HG03066 (cell line): ENCODE data around the gene LCE1A.

ENCODE experiments used
- ATAC-seq: cut with Tn5 transposase; IDR thresholded peaks from one replicate; pipeline ENCODE4 v1.9.1; 2021; ENCODE audit warnings: low read depth; ENCODE audit not compliant: unreplicated experiment

Gene LCE1A

GRCh38 chr1:152827173-152827572, at the start of gene LCE1A:
Gene LCE1A, plus strand, starts transcription at chr1:152827473. Its CDS starts 0 bp downstream, at chr1:152827473.
- no peak for ATAC-seq

GRCh38 chr1:152777510-152778137, 49.6 kb upstream of the LCE1A start:
- ATAC-seq, result no peak

- ATAC-seq, result no peak
These were observed 44.2 kb upstream of the LCE1A start for GRCh38 chr1:152783095-152783494.

GRCh38 chr1:152786077-152786476, 41.2 kb upstream of the LCE1A start, which contains the start of gene LCE1E:
Gene LCE1E, plus strand, starts transcription at chr1:152786257. Its CDS starts 1,043 bp downstream, at chr1:152787300.
- ATAC-seq, result no peak

- ATAC-seq, result no peak
These were observed 31.6 kb upstream of the LCE1A start for GRCh38 chr1:152795686-152796085.

- no peak for ATAC-seq
These were observed 30.9 kb upstream of the LCE1A start, which contains the start of gene LCE1D for GRCh38 chr1:152796421-152796820. Gene LCE1D, plus strand, starts transcription at chr1:152796721. Its CDS starts 1,074 bp downstream, at chr1:152797795.

GRCh38 chr1:152801333-152801732, 25.9 kb upstream of the LCE1A start:
- ATAC-seq, result no peak

- ATAC-seq, result no peak
These were observed 20.7 kb upstream of the LCE1A start, which contains the start of gene LCE1C for GRCh38 chr1:152806576-152806975. Gene LCE1C, minus strand, starts transcription at chr1:152806651. Its CDS starts 1,173 bp downstream, at chr1:152805478.

- no peak for ATAC-seq
These were observed 16.2 kb upstream of the LCE1A start for GRCh38 chr1:152811050-152811449.

- ATAC-seq, result no peak
These were observed 15.6 kb upstream of the LCE1A start, which contains the start of gene LCE1B for GRCh38 chr1:152811671-152812070. Gene LCE1B, plus strand, starts transcription at chr1:152811971. Its CDS starts 476 bp downstream, at chr1:152812447.

- ATAC-seq, result no peak
These were observed 10.0 kb upstream of the LCE1A start for GRCh38 chr1:152817309-152817708.

GRCh38 chr1:152823294-152823693, 4.0 kb upstream of the LCE1A start:
- no peak for ATAC-seq

- no peak for ATAC-seq
These were observed 2.3 kb upstream of the LCE1A start for GRCh38 chr1:152824964-152825363.

GRCh38 chr1:152836870-152837269, 9.6 kb downstream of the LCE1A start:
- no peak for ATAC-seq

- ATAC-seq, result no peak
These were observed 15.3 kb downstream of the LCE1A start, which contains the start of gene LCE6A for GRCh38 chr1:152842556-152842955. Gene LCE6A, plus strand, starts transcription at chr1:152842856. Its CDS starts 665 bp downstream, at chr1:152843521.

GRCh38 chr1:152855661-152856060, 28.4 kb downstream of the LCE1A start:
- ATAC-seq, result no peak

- ATAC-seq, result no peak
These were observed 30.8 kb downstream of the LCE1A start for GRCh38 chr1:152858062-152858461.

- no peak for ATAC-seq
These were observed 32.4 kb downstream of the LCE1A start, which contains the start of gene LCE7A for GRCh38 chr1:152859696-152860095. Gene LCE7A, plus strand, starts transcription at chr1:152859996. Its CDS starts 702 bp downstream, at chr1:152860698.

- ATAC-seq, result no peak
These were observed 32.9 kb downstream of the LCE1A start for GRCh38 chr1:152860129-152860528.

- ATAC-seq, result no peak
These were observed 34.1 kb downstream of the LCE1A start for GRCh38 chr1:152861374-152861773.

GRCh38 chr1:152864443-152864842, 37.2 kb downstream of the LCE1A start:
- no peak for ATAC-seq

GRCh38 chr1:152866321-152866720, 39.0 kb downstream of the LCE1A start:
- no peak for ATAC-seq
